HG02642 (cell line): ENCODE measurements around the gene ZNF764.
"Not testable (repeated sequence)": the region's sequence is repeated elsewhere in the genome, so short reads cannot be mapped to it uniquely, and the experiment has no call there.

Source experiments
- ATAC-seq: cut with Tn5 transposase; IDR thresholded peaks from one replicate; pipeline ENCODE4 v1.9.1; 2021; ENCODE audit warnings: mild to moderate bottlenecking; ENCODE audit not compliant: unreplicated experiment, poor library complexity

The ZNF764 gene

GRCh38 chr16:30528799-30529457, 29.2 kb downstream of the ZNF764 start:
- ATAC-seq: no peak

GRCh38 chr16:30527635-30528178, 30.5 kb downstream of the ZNF764 start:
- no peak for ATAC-seq

- ATAC-seq: peak; percentile 82
Measured at GRCh38 chr16:30526823-30527634, 31.1 kb downstream of the ZNF764 start.

- peak; percentile 30 for ATAC-seq
Measured at GRCh38 chr16:30526137-30526822, 31.9 kb downstream of the ZNF764 start, which contains the start of gene ZNF768. Gene ZNF768 (minus strand): TSS chr16:30526566. CDS start chr16:30526413, 153 bp downstream.

- no peak for ATAC-seq
Measured at GRCh38 chr16:30525844-30526136, 32.4 kb downstream of the ZNF764 start.

GRCh38 chr16:30524575-30525568, 33.3 kb downstream of the ZNF764 start:
- no peak for ATAC-seq

- ATAC-seq: no peak
Measured at GRCh38 chr16:30523768-30524574, 34.2 kb downstream of the ZNF764 start.

- ATAC-seq: not testable (repeated sequence)
Measured at GRCh38 chr16:30522702-30523463, 35.3 kb downstream of the ZNF764 start.

- no peak for ATAC-seq
Measured at GRCh38 chr16:30521873-30522641, 36.1 kb downstream of the ZNF764 start.

GRCh38 chr16:30521476-30521872, 36.7 kb downstream of the ZNF764 start:
- ATAC-seq: no peak

GRCh38 chr16:30519120-30520049, 38.8 kb downstream of the ZNF764 start:
- no peak for ATAC-seq

- no peak for ATAC-seq
Measured at GRCh38 chr16:30518552-30518951, 39.6 kb downstream of the ZNF764 start.

- no peak for ATAC-seq
Measured at GRCh38 chr16:30515275-30515674, 42.9 kb downstream of the ZNF764 start.

- ATAC-seq: no peak
Measured at GRCh38 chr16:30511509-30511908, 46.7 kb downstream of the ZNF764 start.

GRCh38 chr16:30510376-30510938, 47.7 kb downstream of the ZNF764 start:
- ATAC-seq: no peak

GRCh38 chr16:30509081-30509765, 49.0 kb downstream of the ZNF764 start:
- ATAC-seq: no peak
